Left forelimb (tissue), 1 donor: ENCODE data around the gene NRARP.

Experiments
- DNase-seq: peaks from one replicate; pipeline ENCODE4 v3.0.0-alpha.2; 2018; ENCODE audit warnings: low spot score

Gene NRARP

DNA sequence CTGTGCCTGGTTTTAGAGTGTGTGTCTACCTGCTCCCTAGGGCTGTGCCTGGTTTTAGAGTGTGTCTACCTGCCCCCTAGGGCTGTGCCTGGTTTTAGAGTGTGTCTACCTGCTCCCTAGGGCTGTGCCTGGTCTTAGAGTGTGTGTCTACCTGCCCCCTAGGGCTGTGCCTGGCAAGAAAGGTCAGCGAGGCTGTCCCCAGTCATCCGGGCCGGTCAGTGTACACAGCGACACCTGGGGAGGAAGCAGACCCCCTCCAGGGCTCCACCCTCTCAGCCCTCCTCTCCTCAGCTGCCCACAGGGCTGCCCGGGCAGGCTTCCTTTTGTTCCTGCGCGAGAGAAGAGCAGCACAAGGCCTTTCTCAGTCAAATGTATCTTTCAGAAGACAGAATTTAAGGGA is 4.1 kb downstream of the NRARP start:
- DNase-seq = no peak

DNA sequence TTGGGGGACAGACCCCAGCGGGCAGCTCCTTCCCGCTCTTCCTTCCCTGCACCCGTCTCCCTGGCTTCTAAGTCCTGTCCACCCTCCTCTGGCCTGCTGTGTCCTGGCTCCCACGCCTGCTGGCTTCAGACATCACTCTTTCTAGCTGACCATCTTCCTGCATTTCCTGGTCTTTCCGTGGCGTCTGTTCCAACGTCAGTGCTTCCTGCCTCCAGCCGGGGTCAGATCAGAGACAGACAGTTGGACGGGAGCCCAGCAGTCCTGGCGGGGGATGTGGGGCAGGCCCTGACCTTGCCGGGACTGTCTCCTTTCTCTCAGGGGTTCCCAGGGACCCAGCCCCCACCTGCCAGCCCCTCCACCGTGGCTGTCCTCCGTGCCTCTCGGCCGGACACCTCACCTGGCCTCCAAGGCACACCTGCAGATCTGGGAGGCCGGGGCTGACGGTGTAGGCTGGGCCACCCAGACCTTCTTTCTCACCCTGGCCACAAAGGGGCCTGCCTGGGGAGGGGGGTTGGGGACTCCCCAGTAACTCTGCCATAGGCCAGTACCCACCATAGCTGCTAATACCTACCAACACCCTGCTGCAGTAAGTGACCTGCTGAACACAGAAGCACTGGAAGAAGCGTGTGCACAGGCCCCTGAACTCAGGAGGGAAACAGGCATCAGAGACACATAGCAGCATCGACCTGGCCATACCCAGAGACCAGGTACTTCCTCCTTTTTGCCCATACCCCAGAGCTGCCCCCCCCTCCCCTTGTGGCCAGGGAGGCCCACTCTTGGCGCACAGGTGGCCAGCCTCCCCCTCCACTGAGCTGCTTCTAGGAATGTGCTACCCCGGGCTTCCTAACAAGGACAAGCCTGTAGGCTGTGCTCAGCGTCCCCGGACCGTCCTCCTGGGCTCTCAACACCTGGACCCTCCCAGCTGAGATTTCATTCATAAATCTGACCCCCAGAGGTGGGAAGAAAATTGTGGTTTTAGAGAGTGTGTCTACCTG is 5.1 kb downstream of the NRARP start:
- no peak for DNase-seq

- no peak for DNase-seq
Measured at GRCh38 chr9:137295849-137296669, 6.0 kb downstream of the NRARP start.

DNA sequence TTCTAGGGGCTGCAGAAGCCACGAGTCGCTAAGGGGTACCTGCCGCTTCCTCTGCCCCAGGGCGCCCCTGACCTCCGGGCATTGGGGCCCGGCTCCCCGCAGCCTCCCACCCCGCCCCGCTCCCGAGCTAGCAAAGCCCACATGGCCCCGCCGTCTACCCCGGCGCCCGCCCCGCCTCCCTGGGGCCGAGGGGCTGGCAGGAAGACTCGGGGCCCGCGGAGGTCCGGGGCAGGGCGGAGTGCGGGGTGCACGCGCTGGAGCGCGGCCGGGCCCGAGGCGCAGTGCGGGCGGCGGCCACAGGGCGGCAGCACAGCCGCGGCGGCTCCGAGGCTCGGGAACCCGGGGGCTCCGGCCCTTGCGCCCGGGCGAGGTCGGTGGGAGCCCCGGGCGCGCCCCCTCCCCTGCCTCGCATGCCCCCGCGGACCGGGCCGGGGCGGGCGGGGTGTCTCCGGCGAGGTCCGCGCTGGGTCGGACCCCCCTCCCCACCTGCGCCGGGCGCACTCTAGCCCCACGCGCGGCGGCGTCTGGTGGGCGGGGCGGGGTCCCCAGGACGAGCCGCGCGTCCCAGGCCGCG is 6.7 kb downstream of the NRARP start:
- no peak for DNase-seq

DNA sequence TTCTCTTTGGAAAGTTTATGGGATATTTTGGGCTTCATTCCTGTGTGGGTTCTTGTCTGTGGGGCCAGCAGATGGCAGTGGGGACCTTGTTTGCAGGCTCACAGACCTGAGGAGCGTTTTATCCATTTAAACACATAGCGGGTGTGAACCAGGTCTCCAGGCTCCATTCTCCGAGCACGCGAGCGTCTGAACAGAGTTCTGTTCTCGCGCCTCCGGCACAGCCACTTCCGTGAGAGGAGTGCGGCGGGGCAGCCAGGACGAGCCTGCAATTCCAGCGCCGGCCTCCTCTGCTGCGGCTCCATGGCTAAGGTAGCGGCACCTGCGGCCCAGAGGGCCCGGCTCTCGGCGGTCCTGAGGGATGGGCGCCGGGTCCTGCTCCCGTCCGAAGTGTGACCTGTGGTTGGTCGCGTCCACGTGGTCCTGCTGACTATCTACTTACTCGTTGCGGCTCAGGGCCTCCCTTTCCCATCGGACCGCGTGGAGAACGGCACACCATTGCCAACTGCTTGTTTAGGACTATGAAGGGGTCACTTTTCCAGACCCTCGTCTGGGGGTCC is 7.3 kb downstream of the NRARP start:
- no peak for DNase-seq

GRCh38 chr9:137294091-137294680 is 7.9 kb downstream of the NRARP start:
- DNase-seq = no peak

GRCh38 chr9:137293482-137294090 is 8.5 kb downstream of the NRARP start:
- DNase-seq = no peak

DNA sequence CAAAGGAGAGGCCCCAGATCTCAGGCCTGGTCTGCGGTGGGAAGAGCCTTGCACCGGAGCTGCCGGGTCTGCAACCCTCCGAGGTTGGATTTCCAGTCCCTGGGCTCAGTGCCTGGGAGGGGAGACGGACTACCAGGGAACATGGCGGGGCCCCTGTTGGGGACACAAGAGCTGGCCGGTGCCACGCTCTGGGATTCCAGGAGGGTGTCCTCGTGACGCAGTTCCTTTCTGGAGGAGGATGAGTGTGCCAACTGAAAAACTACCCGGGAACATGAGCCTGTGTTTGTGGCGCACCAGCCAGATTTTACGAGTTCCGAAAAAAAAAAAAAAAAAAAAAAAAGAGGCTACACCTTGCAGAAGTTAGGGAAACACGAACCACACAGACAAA is 9.0 kb downstream of the NRARP start:
- no peak for DNase-seq

- DNase-seq = no peak
Measured at GRCh38 chr9:137286975-137287383, 15.1 kb downstream of the NRARP start.

- DNase-seq = peak; percentile 60
Measured at GRCh38 chr9:137281345-137282116, 20.5 kb downstream of the NRARP start.

- peak; percentile 62 for DNase-seq
Measured at GRCh38 chr9:137280474-137281344, 21.4 kb downstream of the NRARP start.

GRCh38 chr9:137279741-137280473 is 22.2 kb downstream of the NRARP start:
- DNase-seq = peak; percentile 66

DNA sequence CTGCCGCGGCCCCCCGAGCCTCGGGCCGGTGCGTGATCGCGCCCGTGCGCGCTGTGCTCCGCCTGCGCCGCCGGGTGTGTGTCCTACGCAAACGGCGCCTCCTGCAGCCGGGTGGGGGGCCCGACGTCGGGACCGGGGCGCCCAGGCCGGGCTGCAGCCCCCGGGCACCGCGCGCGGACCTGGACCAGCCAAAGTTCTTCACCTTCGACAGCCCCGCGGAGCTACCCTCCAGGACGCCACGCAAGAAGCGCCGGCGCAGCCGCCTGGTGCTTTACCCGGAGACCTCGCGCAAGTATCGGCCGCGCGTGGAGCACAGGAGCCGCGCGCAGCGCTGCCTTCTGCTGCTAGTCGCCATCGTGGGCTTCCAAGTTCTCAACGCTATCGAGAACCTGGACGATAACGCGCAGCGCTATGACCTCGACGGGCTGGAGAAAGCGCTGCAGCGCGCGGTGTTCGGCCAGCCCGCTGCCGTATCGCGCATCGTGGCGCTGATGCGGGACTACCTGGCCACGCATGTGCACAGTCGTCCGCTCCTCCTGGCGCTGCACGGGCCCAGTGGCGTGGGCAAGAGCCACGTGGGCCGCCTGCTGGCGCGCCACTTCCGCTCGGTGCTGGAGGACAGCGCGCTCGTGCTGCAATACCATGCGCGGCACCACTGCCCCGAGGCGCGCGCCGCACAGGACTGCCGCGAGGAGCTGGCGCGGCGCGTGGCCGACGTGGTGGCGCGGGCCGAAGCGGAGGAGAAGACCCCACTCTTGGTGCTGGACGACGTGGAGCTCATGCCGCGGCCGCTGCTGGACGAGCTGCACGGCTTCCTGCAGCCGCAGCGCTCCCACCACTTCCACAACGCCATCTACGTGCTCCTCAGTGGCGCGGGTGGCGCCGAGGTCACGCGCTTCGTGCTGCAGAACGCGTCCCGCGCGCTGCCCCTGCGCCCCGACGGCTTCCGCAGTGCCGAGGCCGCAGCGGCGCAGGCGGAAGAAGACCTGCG is 23.1 kb downstream of the NRARP start:
- no peak for DNase-seq

- peak; percentile 66 for DNase-seq
Measured at GRCh38 chr9:137278061-137278701, 23.9 kb downstream of the NRARP start.

DNA sequence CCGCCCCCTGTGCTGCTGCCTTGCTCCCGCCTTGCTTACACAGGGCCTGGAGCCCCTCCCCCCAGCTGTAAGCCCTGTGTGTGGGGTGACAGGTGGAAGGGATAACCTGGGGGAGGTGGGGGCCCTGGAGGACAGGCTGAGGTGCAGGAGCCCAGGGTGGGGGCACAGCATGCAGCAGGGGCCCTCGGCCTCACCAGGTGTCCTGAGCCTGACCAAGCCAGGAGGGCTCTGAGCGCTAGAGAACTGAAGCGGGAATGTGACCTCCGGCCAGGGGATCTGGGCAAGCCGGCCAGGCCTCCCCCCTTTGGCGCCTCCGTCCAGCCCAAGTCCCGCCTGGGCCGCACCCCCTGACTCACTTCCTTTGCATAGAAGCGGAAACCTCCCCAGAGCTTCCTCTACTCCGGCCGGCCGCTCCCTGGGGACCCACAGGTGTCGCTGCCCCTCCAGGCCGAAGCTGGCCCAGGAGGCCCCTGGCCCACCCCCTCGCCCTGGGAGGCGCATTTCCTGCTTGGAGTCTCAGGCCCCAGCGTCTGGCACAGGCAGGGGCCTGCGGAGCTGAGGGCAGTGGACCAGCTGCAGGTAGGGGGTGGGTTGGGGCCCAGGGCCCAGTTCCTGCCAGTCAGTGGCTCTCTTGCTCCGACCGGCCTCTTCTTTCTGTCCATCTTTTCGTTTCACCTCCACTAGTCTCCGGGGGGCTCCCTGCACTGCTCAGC is 24.6 kb downstream of the NRARP start, which contains the start of gene TOR4A:
TOR4A (plus strand) TSS at position 398 of the 713 bp plus-strand sequence. CDS start 964 bp downstream, outside the sequence.
- peak; percentile 76 for DNase-seq
